T-helper 2 cell (primary cell): ENCODE results near the gene TAF7.
"Not testable (repeated sequence)": the region's sequence is repeated elsewhere in the genome, so short reads cannot be mapped to it uniquely, and the experiment has no call there.

Source experiments
- DNase-seq, 5 experiments: peaks; one replicate each; pipeline versions ENCODE4 v3.0.0 to v3.0.0-alpha.2; 2012 to 2022

TAF7 gene

GRCh38 chr5:141338538-141339306, 18.1 kb upstream of the TAF7 start, which contains the start of gene PCDHGA2:
PCDHGA2 (plus strand) TSS chr5:141338760.
- DNase-seq: peak in 1 of 5 experiments; percentile 24

GRCh38 chr5:141332571-141332970, 12.0 kb upstream of the TAF7 start:
- not testable (repeated sequence) for DNase-seq

GRCh38 chr5:141330299-141331080, 9.9 kb upstream of the TAF7 start, which contains the start of gene PCDHGA1:
PCDHGA1 (plus strand) TSS chr5:141330514.
- peak in 1 of 5 experiments; percentile 41 for DNase-seq

- no peak for DNase-seq
Observed at GRCh38 chr5:141328231-141328630, 7.6 kb upstream of the TAF7 start.

GRCh38 chr5:141326088-141326854, 5.7 kb upstream of the TAF7 start:
- DNase-seq: peak; percentile 25 to 76 (median 49)

- DNase-seq: no peak
Observed at GRCh38 chr5:141322261-141322660, 1.7 kb upstream of the TAF7 start.

- DNase-seq: no peak
Observed at GRCh38 chr5:141319699-141320098, 885 bp downstream of the TAF7 start.

- DNase-seq: no peak
Observed at GRCh38 chr5:141319202-141319601, 1.4 kb downstream of the TAF7 start.

- not testable (repeated sequence) for DNase-seq
Observed at GRCh38 chr5:141316963-141317362, 3.6 kb downstream of the TAF7 start.

GRCh38 chr5:141313711-141314110, 6.9 kb downstream of the TAF7 start:
- no peak for DNase-seq

- no peak for DNase-seq
Observed at GRCh38 chr5:141306630-141307029, 14.0 kb downstream of the TAF7 start.

GRCh38 chr5:141303756-141304155, 16.8 kb downstream of the TAF7 start, which contains the start of gene SLC25A2:
SLC25A2 (minus strand) TSS chr5:141304049; CDS start chr5:141303865, 184 bp downstream.
- no peak for DNase-seq

GRCh38 chr5:141298376-141298775, 22.2 kb downstream of the TAF7 start:
- no peak for DNase-seq

GRCh38 chr5:141272906-141273305, 47.7 kb downstream of the TAF7 start:
- DNase-seq: no peak

GRCh38 chr5:141269195-141269594, 51.4 kb downstream of the TAF7 start:
- no peak for DNase-seq
